HepG2 (cell line): ENCODE measurements around the gene NEURL2. TPM values are rescaled to one million over a fixed set of nuclear protein-coding genes. Genes with fewer than 3 reads are reported as not detected.

ENCODE experiments used
- ATAC-seq: fragments of 200-7000 bp; cut with Tn5 transposase; 3 replicates; pipeline ENCODE4 v1.9.1; 2020; ENCODE audit warnings: mild to moderate bottlenecking, moderate library complexity
- BruUV-seq: library from RNA; stranded (reverse); fragments of 400-500 nt; replicated peaks from 2 replicates; lab custom pipeline; 2021; lab: Mats Ljungman, UMichigan
- CTCF ChIA-PET: fragments of 300-600 bp; formaldehyde crosslinking; extraction: SDS; loops from one replicate; lab custom pipeline; 2021; ENCODE audit warnings: low total read pairs, inconsistent platforms, low intra/inter-chr PET ratio; lab: Yijun Ruan, JAX
- POLR2A ChIA-PET: fragments of 350-600 bp; sonication (Branson Sonifier 250); formaldehyde crosslinking; loops from one replicate; lab custom pipeline; 2020; ENCODE audit warnings: antibody characterized with exemption, inconsistent platforms; lab: Yijun Ruan, JAX
- DNase-seq: peaks from one replicate; pipeline ENCODE4 v3.0.0-alpha.2; 2015; ENCODE audit warnings: low spot score
- FAIRE-seq: peaks from 3 replicates; lab custom pipeline; 2011; peaks lifted over from hg19 to GRCh38; lab: Jason Lieb, UNC
- H2AFZ ChIP-seq: one replicate; pipeline ENCODE4 v1.6.1; 2011; ENCODE audit warnings: low read length, inconsistent platforms
- H3K27ac ChIP-seq: fragments of 300-600 bp; 3 replicates; pipeline ENCODE4 v1.8.0; 2011; ENCODE audit warnings: mixed run types, mild to moderate bottlenecking, mixed read lengths, low read length, inconsistent platforms; ENCODE audit not compliant: insufficient read depth; ENCODE audit errors: extremely low read length
- H3K27me3 ChIP-seq, 2 experiments: fragments of 200-600 bp in 1 of 2; 2 replicates in 1 of 2; 3 replicates in 1 of 2; pipeline versions ENCODE4 v1.6.0 to v1.8.0; 2011; ENCODE audit warnings: low read length in 2 of 2, mild to moderate bottlenecking in 2 of 2, moderate library complexity in 2 of 2, inconsistent platforms in 1 of 2; ENCODE audit not compliant: insufficient read depth in 2 of 2, control insufficient read depth in 1 of 2
- H3K36me3 ChIP-seq, 2 experiments: fragments of 200-600 bp in 1 of 2; replicated peaks in 1 of 2; 2 replicates in 1 of 2; 3 replicates in 1 of 2; pipeline versions ENCODE4 v1.5.1 to v1.8.0; 2011; ENCODE audit warnings: low read length in 2 of 2, inconsistent platforms in 1 of 2; ENCODE audit not compliant: insufficient read depth in 2 of 2, control insufficient read depth in 1 of 2
- H3K4me1 ChIP-seq: 2 replicates; pipeline ENCODE4 v1.5.1; 2012; ENCODE audit warnings: low read length, inconsistent platforms; ENCODE audit not compliant: insufficient read depth
- H3K4me2 ChIP-seq: 2 replicates; pipeline ENCODE4 v1.6.0; 2011; ENCODE audit warnings: low read depth, low read length, inconsistent platforms
- H3K4me3 ChIP-seq, 3 experiments: fragments of 200-600 bp in 1 of 3; sonication (generic), shearing (Covaris generic) in 1 of 3; replicated peaks in 1 of 3; 2 replicates each; pipeline ENCODE4 v1.5.1; 2011 to 2016; ENCODE audit warnings: low read length in 3 of 3, inconsistent platforms in 2 of 3, low read depth in 2 of 3, mild to moderate bottlenecking in 2 of 3, control low read depth in 1 of 3, mixed read lengths in 1 of 3; ENCODE audit not compliant: insufficient read depth in 1 of 3
- H3K79me2 ChIP-seq: one replicate; pipeline ENCODE4 v1.6.1; 2011; ENCODE audit warnings: low read length, inconsistent platforms; ENCODE audit not compliant: insufficient read depth
- H3K9ac ChIP-seq: 2 replicates; pipeline ENCODE4 v1.6.0; 2011; ENCODE audit warnings: mild to moderate bottlenecking, low read depth, low read length, inconsistent platforms; ENCODE audit not compliant: insufficient read depth
- H3K9me3 ChIP-seq: 2 replicates; pipeline ENCODE4 v1.5.1; 2012; ENCODE audit warnings: mild to moderate bottlenecking, low read length
- H4K20me1 ChIP-seq: 2 replicates; pipeline ENCODE4 v1.6.0; 2011; ENCODE audit warnings: inconsistent platforms, mild to moderate bottlenecking, low read length, moderate library complexity; ENCODE audit not compliant: insufficient read depth
- E2F2 ChIP-seq: sonication (generic); formaldehyde crosslinking; IDR thresholded peaks from 2 replicates; pipeline ENCODE4 v1.4.0; 2020; ENCODE audit warnings: missing genetic modification reagents, borderline replicate concordance
- MNT ChIP-seq: fragments of 450-650 bp; IDR thresholded peaks from 2 replicates; pipeline ENCODE4 v1.6.1; 2016
- PPARG ChIP-seq: conservative IDR thresholded peaks from 2 replicates; pipeline ENCODE4 v1.6.1; 2016; ENCODE audit warnings: missing biosample characterization, missing genetic modification reagents
- SAFB2 ChIP-seq: sonication (generic); formaldehyde crosslinking; IDR thresholded peaks from 2 replicates; pipeline ENCODE4 v1.5.1; 2020; ENCODE audit warnings: missing genetic modification reagents, low read depth, mild to moderate bottlenecking, borderline replicate concordance
- ZHX1 ChIP-seq: sonication (generic); formaldehyde crosslinking; IDR thresholded peaks from 2 replicates; pipeline ENCODE4 v1.8.1; 2022; ENCODE audit warnings: low read depth, mild to moderate bottlenecking, missing genetic modification reagents
- ZNF362 ChIP-seq: sonication (generic); formaldehyde crosslinking; IDR thresholded peaks from 2 replicates; pipeline ENCODE4 v1.4.0; 2020; ENCODE audit warnings: missing genetic modification reagents, mild to moderate bottlenecking, borderline replicate concordance
- ZXDC ChIP-seq: sonication (generic); formaldehyde crosslinking; IDR thresholded peaks from 2 replicates; pipeline ENCODE4 v1.5.0; 2020; ENCODE audit warnings: mild to moderate bottlenecking, missing genetic modification reagents
- whole genome bisulfite sequencing: methylation state at CpG from one replicate; pipeline ENCODE4 v1.1.6; 2017; ENCODE audit warnings: low lambda C conversion rate; 5-methylcytosine and 5-hydroxymethylcytosine counted together
- in situ Hi-C: cut with HindIII; loops from 2 replicates; pipeline ENCODE4 v1.10.0; 2017; ENCODE audit warnings: low pct_unique_long_range_greater_than_20kb; ENCODE audit not compliant: extremely low pct_ligation_motif_present
- intact Hi-C: fragments of 100-400 bp; cut with micrococcal nuclease; formaldehyde crosslinking; loops from one replicate; pipeline ENCODE4 v1.10.0; 2022; ENCODE audit not compliant: unreplicated experiment
- polyA plus RNA-seq, 8 experiments: library from polyadenylated mRNA; depleted of rRNA in 3 of 8; stranded (reverse) in 7 of 8; unstranded in 1 of 8; fragments of >200 nt; fragmentation: Illumina TruSeq in 4 of 8; extraction: Trizol in 4 of 8; gene quantifications; 2 replicates each; pipeline versions ENCODE4 v1.2.1 to v1.2.3, GENCODE V29; 2011 to 2016; ENCODE audit warnings: low read depth in 4 of 8, missing spikeins in 1 of 8, mixed read lengths in 1 of 8; ENCODE audit not compliant: insufficient read depth in 1 of 8
- total RNA-seq, 5 experiments: library from RNA; depleted of rRNA; stranded (reverse); fragments of >200 nt; fragmentation: Illumina TruSeq; extraction: Trizol; gene quantifications; 2 replicates each; pipeline ENCODE4 v1.2.3, GENCODE V29; 2016; ENCODE audit warnings: low read depth in 1 of 5

Gene NEURL2
- total and polyA plus RNA-seq, 2 of the 13 experiments (the other 11 are each of a cell fraction or from before 2014, with no cell fraction given), result 7.2 to 9.7 TPM

GRCh38 chr20:45934046-45934585 is 43.1 kb upstream of the NEURL2 start (continued):
- TF ChIP-seq ZHX1 (CRISPR knock-in tag), result no peak; the same call in 1 of the 2 replicates
- TF ChIP-seq PPARG (CRISPR knock-in tag), result no peak; the same call in 1 of the 2 replicates
- no peak for TF ChIP-seq MNT

GRCh38 chr20:45933266-45934045 is 42.4 kb upstream of the NEURL2 start:
- in situ Hi-C loops (loop anchor here (5.0 kb wide), 1 partner anchor 41 kb away; the partner anchor contains the start of genes CTSA and NEURL2), intact Hi-C loops (loop anchor here (2.0 to 5.0 kb wide), 4 partner anchors 39 to 101 kb away; partner anchors contain the start of genes ACOT8, CTSA, NEURL2 and SNX21)
- Histone ChIP-seq H3K4me3 (peak overlapping the region; percentile 92 to 97 (median 95)), H3K9me3 (no peaks in the 10 kb centered on the region), H3K4me2 (peak overlapping the region; percentile 97), H3K27ac (peak overlapping the region; percentile 97), H3K79me2 (peaks cover 24% of the 10 kb centered on the region), H4K20me1 (no peaks in the 10 kb centered on the region), H3K9ac (peak overlapping the region; percentile 100), H3K36me3 (peaks cover 12 to 14% of the 10 kb centered on the region in 2 experiments; a peak in 4 of 5 replicates), H3K4me1 (peaks cover 57% of the 10 kb centered on the region), H3K27me3 (no peaks in the 10 kb centered on the region; a peak in 1 of 5 replicates), H2AFZ (no peak overlapping the region)
- BruUV-seq, result no TSS peak
- ChIA-PET POLR2A (interaction anchor here (0.7 to 5.9 kb wide), 20 partner anchors 9 to 589 kb away, joined by 3 to 201 read pairs (median 18); partner anchors contain the start of genes ACOT8, CTSA, NEURL2 and PLTP), CTCF (interaction anchor here (0.7 to 1.2 kb wide), 4 partner anchors 13 to 43 kb away, joined by 3 read pairs; no protein-coding TSS in a partner anchor)
- peak; percentile 73 for ATAC-seq
- peak; percentile 95 for DNase-seq
- 32% methylated on average over 22 of the region's 22 CpGs for WGBS
- peak; percentile 60 for FAIRE-seq
- TF ChIP-seq E2F2 (CRISPR knock-in tag), result 0 out of 2 replicates have a peak, but pooled peaks have one; percentile 38
- peak; percentile 39; the same call in 1 of the 2 replicates for TF ChIP-seq ZNF362 (CRISPR knock-in tag)
- peak; percentile 72; the same call in 1 of the 2 replicates for TF ChIP-seq ZXDC (CRISPR knock-in tag)
- no peak for TF ChIP-seq SAFB2 (CRISPR knock-in tag)
